Neural cell (in vitro differentiated cells): Measurements from ENCODE around the gene RYR1. TPM values are rescaled to one million over a fixed set of nuclear protein-coding genes. Genes with fewer than 3 reads are reported as not detected.

Experiments used
- H2AFZ ChIP-seq: fragments of 200-600, 300-800 bp; sonication (generic), shearing (Covaris generic); 2 replicates; pipeline ENCODE4 v1.6.0; 2014; ENCODE audit warnings: low read depth, mild to moderate bottlenecking, antibody characterized with exemption, low read length, moderate library complexity
- H3F3A ChIP-seq: fragments of 200-600 bp; shearing (Covaris generic); 2 replicates; pipeline ENCODE4 v1.6.1; 2016; ENCODE audit warnings: mild to moderate bottlenecking, moderate library complexity, mixed read lengths, antibody characterized with exemption, low read length; ENCODE audit not compliant: insufficient read depth, poor library complexity, severe bottlenecking
- H3K27ac ChIP-seq: fragments of 200-600, 300-800 bp; sonication (generic), shearing (Covaris generic); 2 replicates; pipeline ENCODE4 v1.5.1; 2014; ENCODE audit warnings: mild to moderate bottlenecking, low read length, moderate library complexity
- H3K27me3 ChIP-seq: fragments of 300-800, 200-600 bp; sonication (generic), shearing (Covaris generic); 2 replicates; pipeline ENCODE4 v1.6.0; 2014; ENCODE audit warnings: mild to moderate bottlenecking, low read depth, low read length, moderate library complexity; ENCODE audit not compliant: insufficient read depth
- H3K36me3 ChIP-seq: fragments of 300-800, 200-600 bp; sonication (generic), shearing (Covaris generic); 2 replicates; pipeline ENCODE4 v1.5.1; 2014; ENCODE audit warnings: mild to moderate bottlenecking, antibody characterized with exemption, low read length, moderate library complexity; ENCODE audit not compliant: insufficient read depth
- H3K4me2 ChIP-seq: fragments of 300-800, 200-600 bp; sonication (generic), shearing (Covaris generic); 2 replicates; pipeline ENCODE4 v1.6.0; 2014; ENCODE audit warnings: mild to moderate bottlenecking, low read length
- H3K4me3 ChIP-seq: fragments of 300-800, 200-600 bp; sonication (generic), shearing (Covaris generic); 2 replicates; pipeline ENCODE4 v1.5.1; 2014; ENCODE audit warnings: mild to moderate bottlenecking, low read length, moderate library complexity
- H3K79me2 ChIP-seq: fragments of 200-600 bp; shearing (Covaris generic); replicated peaks from 2 replicates; pipeline ENCODE4 v1.6.0; 2014; ENCODE audit warnings: mild to moderate bottlenecking, low read length, moderate library complexity; ENCODE audit not compliant: insufficient read depth
- H3K9ac ChIP-seq: fragments of 300-800, 200-600 bp; sonication (generic), shearing (Covaris generic); 2 replicates; pipeline ENCODE4 v1.6.1; 2016; ENCODE audit warnings: mild to moderate bottlenecking, low read length, mixed read lengths
- H3K9me2 ChIP-seq: fragments of 200-600 bp; shearing (Covaris generic); 2 replicates; pipeline ENCODE4 v1.6.1; 2016; ENCODE audit warnings: mild to moderate bottlenecking, low read length, mixed read lengths; ENCODE audit not compliant: insufficient read depth
- H3K9me3 ChIP-seq: fragments of 200-600, 300-800 bp; sonication (generic), shearing (Covaris generic); 2 replicates; pipeline ENCODE4 v1.6.1; 2016; ENCODE audit warnings: mild to moderate bottlenecking, mixed run types, low read length, moderate library complexity, mixed read lengths
- H4K20me1 ChIP-seq: fragments of 200-600 bp; shearing (Covaris generic); 2 replicates; pipeline ENCODE4 v1.6.1; 2016; ENCODE audit warnings: mild to moderate bottlenecking, mixed run types; ENCODE audit not compliant: insufficient read depth
- EP300 ChIP-seq: fragments of 450-650 bp; conservative IDR thresholded peaks from 2 replicates; pipeline ENCODE4 v1.6.1; 2014; ENCODE audit warnings: antibody characterized with exemption, mild to moderate bottlenecking, moderate library complexity; ENCODE audit not compliant: poor library complexity, severe bottlenecking
- EZH2 ChIP-seq: fragments of 200-600, 300-800 bp; shearing (Covaris generic), sonication (generic); IDR thresholded peaks from 2 replicates; pipeline ENCODE4 v1.6.1; 2014; ENCODE audit warnings: antibody characterized with exemption, low read length, borderline replicate concordance, mild to moderate bottlenecking; ENCODE audit not compliant: insufficient read depth, poor library complexity, severe bottlenecking
- MXI1 ChIP-seq: fragments of 450-650 bp; conservative IDR thresholded peaks from 2 replicates; pipeline ENCODE4 v1.6.1; 2014; ENCODE audit warnings: antibody characterized with exemption, mild to moderate bottlenecking; ENCODE audit not compliant: poor library complexity, severe bottlenecking
- POLR2AphosphoS5 ChIP-seq: IDR thresholded peaks from 2 replicates; pipeline ENCODE4 v1.6.1; 2012
- RAD21 ChIP-seq: fragments of 450-650 bp; conservative IDR thresholded peaks from 2 replicates; pipeline ENCODE4 v1.6.1; 2014; ENCODE audit warnings: antibody characterized with exemption, mild to moderate bottlenecking, moderate library complexity
- SMC3 ChIP-seq: fragments of 450-650 bp; conservative IDR thresholded peaks from 2 replicates; pipeline ENCODE4 v1.6.1; 2014; ENCODE audit warnings: antibody characterized with exemption, mild to moderate bottlenecking, moderate library complexity; ENCODE audit not compliant: poor library complexity
- TAF1 ChIP-seq: IDR thresholded peaks from 2 replicates; pipeline ENCODE4 v1.6.1; 2012; ENCODE audit warnings: low read depth
- polyA plus RNA-seq: library from polyadenylated mRNA; depleted of rRNA; stranded (reverse); fragments of >200 nt; gene quantifications from 2 replicates; pipeline ENCODE4 v1.2.3, GENCODE V29; 2014
- TF ChIP-seq, protein P1 (sequence below): IDR thresholded peaks from 2 replicates; pipeline ENCODE4 v1.6.1; 2012; ENCODE audit warnings: borderline replicate concordance
- TF ChIP-seq, protein P2 (sequence below): fragments of 450-650 bp; IDR thresholded peaks from 2 replicates; pipeline ENCODE4 v1.5.1; 2014; ENCODE audit warnings: antibody characterized with exemption, mild to moderate bottlenecking, moderate library complexity; ENCODE audit not compliant: poor library complexity, severe bottlenecking

Gene RYR1
- polyA plus RNA-seq, 1 donor from 2014 or later: 0.69 TPM

DNA sequence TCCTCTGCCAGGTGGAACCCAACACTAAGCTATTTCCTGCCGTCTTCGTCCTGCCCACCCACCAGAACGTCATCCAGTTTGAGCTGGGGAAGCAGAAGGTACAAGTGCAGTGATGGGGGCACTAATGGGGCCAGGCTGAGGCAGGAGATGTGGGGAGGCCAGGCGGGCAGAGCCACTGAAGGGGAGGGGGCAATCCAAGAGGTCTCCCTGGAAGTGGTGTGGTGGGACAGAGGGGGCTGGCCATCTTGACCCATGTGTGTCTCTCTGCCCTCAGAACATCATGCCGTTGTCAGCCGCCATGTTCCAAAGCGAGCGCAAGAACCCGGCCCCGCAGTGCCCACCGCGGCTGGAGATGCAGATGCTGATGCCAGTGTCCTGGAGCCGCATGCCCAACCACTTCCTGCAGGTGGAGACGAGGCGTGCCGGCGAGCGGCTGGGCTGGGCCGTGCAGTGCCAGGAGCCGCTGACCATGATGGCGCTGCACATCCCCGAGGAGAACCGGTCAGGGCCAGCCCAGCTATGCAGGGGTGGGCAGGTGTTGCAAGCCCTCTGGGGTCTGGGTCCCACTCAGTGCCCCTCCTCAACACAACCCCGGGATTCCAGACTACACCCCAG is 49.6 kb downstream of the RYR1 start:
- no peak overlapping the region for H3K4me3 ChIP-seq
- no peaks in the 10 kb centered on the region for H3K27me3 ChIP-seq
- no peak overlapping the region for H3K27ac ChIP-seq
- no peak overlapping the region for H2AFZ ChIP-seq
- H3K9me3 ChIP-seq: no peaks in the 10 kb centered on the region
- no peaks in the 10 kb centered on the region for H3K79me2 ChIP-seq
- H3K36me3 ChIP-seq: no peaks in the 10 kb centered on the region
- H3K9me2 ChIP-seq: no peaks in the 10 kb centered on the region
- TF ChIP-seq, protein P1, sequence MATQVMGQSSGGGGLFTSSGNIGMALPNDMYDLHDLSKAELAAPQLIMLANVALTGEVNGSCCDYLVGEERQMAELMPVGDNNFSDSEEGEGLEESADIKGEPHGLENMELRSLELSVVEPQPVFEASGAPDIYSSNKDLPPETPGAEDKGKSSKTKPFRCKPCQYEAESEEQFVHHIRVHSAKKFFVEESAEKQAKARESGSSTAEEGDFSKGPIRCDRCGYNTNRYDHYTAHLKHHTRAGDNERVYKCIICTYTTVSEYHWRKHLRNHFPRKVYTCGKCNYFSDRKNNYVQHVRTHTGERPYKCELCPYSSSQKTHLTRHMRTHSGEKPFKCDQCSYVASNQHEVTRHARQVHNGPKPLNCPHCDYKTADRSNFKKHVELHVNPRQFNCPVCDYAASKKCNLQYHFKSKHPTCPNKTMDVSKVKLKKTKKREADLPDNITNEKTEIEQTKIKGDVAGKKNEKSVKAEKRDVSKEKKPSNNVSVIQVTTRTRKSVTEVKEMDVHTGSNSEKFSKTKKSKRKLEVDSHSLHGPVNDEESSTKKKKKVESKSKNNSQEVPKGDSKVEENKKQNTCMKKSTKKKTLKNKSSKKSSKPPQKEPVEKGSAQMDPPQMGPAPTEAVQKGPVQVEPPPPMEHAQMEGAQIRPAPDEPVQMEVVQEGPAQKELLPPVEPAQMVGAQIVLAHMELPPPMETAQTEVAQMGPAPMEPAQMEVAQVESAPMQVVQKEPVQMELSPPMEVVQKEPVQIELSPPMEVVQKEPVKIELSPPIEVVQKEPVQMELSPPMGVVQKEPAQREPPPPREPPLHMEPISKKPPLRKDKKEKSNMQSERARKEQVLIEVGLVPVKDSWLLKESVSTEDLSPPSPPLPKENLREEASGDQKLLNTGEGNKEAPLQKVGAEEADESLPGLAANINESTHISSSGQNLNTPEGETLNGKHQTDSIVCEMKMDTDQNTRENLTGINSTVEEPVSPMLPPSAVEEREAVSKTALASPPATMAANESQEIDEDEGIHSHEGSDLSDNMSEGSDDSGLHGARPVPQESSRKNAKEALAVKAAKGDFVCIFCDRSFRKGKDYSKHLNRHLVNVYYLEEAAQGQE: no peak
- TF ChIP-seq MXI1 (no peak), TAF1 (no peak), RAD21 (no peak), SMC3 (no peak), EP300 (no peak), POLR2AphosphoS5 (no peak)
- TF ChIP-seq, protein P2, sequence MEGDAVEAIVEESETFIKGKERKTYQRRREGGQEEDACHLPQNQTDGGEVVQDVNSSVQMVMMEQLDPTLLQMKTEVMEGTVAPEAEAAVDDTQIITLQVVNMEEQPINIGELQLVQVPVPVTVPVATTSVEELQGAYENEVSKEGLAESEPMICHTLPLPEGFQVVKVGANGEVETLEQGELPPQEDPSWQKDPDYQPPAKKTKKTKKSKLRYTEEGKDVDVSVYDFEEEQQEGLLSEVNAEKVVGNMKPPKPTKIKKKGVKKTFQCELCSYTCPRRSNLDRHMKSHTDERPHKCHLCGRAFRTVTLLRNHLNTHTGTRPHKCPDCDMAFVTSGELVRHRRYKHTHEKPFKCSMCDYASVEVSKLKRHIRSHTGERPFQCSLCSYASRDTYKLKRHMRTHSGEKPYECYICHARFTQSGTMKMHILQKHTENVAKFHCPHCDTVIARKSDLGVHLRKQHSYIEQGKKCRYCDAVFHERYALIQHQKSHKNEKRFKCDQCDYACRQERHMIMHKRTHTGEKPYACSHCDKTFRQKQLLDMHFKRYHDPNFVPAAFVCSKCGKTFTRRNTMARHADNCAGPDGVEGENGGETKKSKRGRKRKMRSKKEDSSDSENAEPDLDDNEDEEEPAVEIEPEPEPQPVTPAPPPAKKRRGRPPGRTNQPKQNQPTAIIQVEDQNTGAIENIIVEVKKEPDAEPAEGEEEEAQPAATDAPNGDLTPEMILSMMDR: no peak
- H3F3A ChIP-seq: no peaks in the 10 kb centered on the region
- H3K4me2 ChIP-seq: no peak overlapping the region
- H3K9ac ChIP-seq: no peak overlapping the region
- H4K20me1 ChIP-seq: no peaks in the 10 kb centered on the region

DNA sequence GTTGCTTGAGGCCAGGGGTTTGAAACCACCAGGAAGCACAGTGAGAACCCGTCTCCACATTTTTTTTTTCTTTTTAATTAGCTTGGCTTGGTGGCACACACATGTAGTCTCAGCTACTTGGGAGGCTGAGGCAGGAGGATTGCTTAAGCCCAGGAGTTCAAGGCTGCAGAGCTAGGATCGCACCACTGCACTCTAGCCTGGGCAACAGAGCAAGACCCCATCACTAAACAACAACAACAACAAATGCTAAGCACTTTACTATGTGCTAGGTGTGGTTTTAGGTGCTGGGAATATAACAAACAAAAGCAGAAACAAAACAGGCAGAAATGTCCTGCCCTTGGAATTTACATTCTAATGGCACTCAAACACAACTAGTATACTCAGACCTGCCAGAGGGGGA is 51.3 kb downstream of the RYR1 start:
- Histone ChIP-seq H3K4me3 (no peak overlapping the region), H3K79me2 (no peaks in the 10 kb centered on the region), H3K9me3 (no peaks in the 10 kb centered on the region), H3K9ac (no peak overlapping the region), H3K27me3 (no peaks in the 10 kb centered on the region), H3K36me3 (no peaks in the 10 kb centered on the region), H3K27ac (no peak overlapping the region), H3F3A (no peaks in the 10 kb centered on the region), H4K20me1 (no peaks in the 10 kb centered on the region), H3K4me2 (no peak overlapping the region), H2AFZ (no peak overlapping the region), H3K9me2 (no peaks in the 10 kb centered on the region)
- TF ChIP-seq, protein P1: no peak
- TF ChIP-seq EZH2: no peak
